ENCODE measurements around the gene TNNI3K. TPM values are rescaled to one million over a fixed set of nuclear protein-coding genes. Genes with fewer than 3 reads are reported as not detected.

TNNI3K gene
- total and polyA plus RNA-seq, 10 of the 15 experiments (the other 5 are each of a cell fraction or from before 2014, with no cell fraction given): 0.14 to 1.6 (median 0.44) TPM; not detected in 4

- FAIRE-seq: no peak
- no peaks in the 10 kb centered on the region for H3K4me1 ChIP-seq (ENCODE audit: control insufficient read depth, insufficient read depth, low read length)
- BruUV-seq (replicated peaks): no TSS peak
- SMC1A ChIA-PET (ENCODE audit: uncharacterized antibody, unreplicated experiment): no interaction called here
- no peak overlapping the region for H3K9ac ChIP-seq (ENCODE audit: control insufficient read depth, insufficient read depth, low read length)
- in situ Hi-C loops (cut with MboI): no loop called here
- DNase-seq (ENCODE audit: low read depth, low spot score): no peak
- H3K4me3 ChIP-seq: no peak overlapping the region
- RAD21 ChIA-PET (ENCODE audit: unreplicated experiment): interaction anchor here (1.4 kb wide), 1 partner anchor 119 kb away, joined by 3 read pairs; no protein-coding TSS in a partner anchor
- no peak overlapping the region for H3K4me2 ChIP-seq (ENCODE audit: control insufficient read depth, insufficient read depth)
- POLR2A ChIA-PET: no interaction called here
- CTCF ChIA-PET: no interaction called here
- no peak overlapping the region for H2AFZ ChIP-seq (ENCODE audit: control insufficient read depth, low read depth, low read length)
- no peaks in the 10 kb centered on the region for H4K20me1 ChIP-seq (ENCODE audit: control insufficient read depth, insufficient read depth)
- no peaks in the 10 kb centered on the region for H3K36me3 ChIP-seq (ENCODE audit: control insufficient read depth in 2 of 2, insufficient read depth in 2 of 2, low read length in 1 of 2)
- no peak for TF ChIP-seq JUNB (IDR thresholded peaks at IDR 0.05)
- TF ChIP-seq NFYB (IDR thresholded peaks at IDR 0.05; ENCODE audit: insufficient read depth, low read depth, low read length): no peak
- TF ChIP-seq KDM1A (IDR thresholded peaks at IDR 0.05; ENCODE audit: borderline replicate concordance): no peak
- no peak for TF ChIP-seq NFXL1 (IDR thresholded peaks at IDR 0.05; ENCODE audit: borderline replicate concordance)
- no peak for TF ChIP-seq POU2F2 (IDR thresholded peaks at IDR 0.05; ENCODE audit: borderline replicate concordance, low read depth, low read length)
- H3K27me3 ChIP-seq (replicated peaks in 1 of 2; ENCODE audit: control insufficient read depth in 2 of 2, insufficient read depth in 2 of 2, low read length in 1 of 2): peaks cover 0 to 2% of the 10 kb centered on the region in 2 experiments
- ATAC-seq: no peak
- no peaks in the 10 kb centered on the region for H3K9me3 ChIP-seq (replicated peaks; ENCODE audit: control insufficient read depth, insufficient read depth, low read length)
- H3K27ac ChIP-seq (ENCODE audit: control insufficient read depth, insufficient read depth): no peak overlapping the region
- WGBS (ENCODE audit: insufficient coverage, insufficient replicate concordance, low lambda C conversion rate, missing lambda C conversion rate): 37% methylated on average over 14 of the region's 14 CpGs
- intact Hi-C loops (cut with micrococcal nuclease; ENCODE audit: unreplicated experiment): no loop called here
- no peaks in the 10 kb centered on the region for H3K79me2 ChIP-seq (ENCODE audit: control insufficient read depth, insufficient read depth, low read length)
Measured at GRCh38 chr1:74570797-74571492, 335.8 kb downstream of the TNNI3K start.

- TF ChIP-seq SUZ12 (IDR thresholded peaks at IDR 0.05; ENCODE audit: unreplicated experiment) (no peak), E2F4 (IDR thresholded peaks at IDR 0.05; ENCODE audit: low read depth, low read length) (no peak), ETV6 (conservative IDR thresholded peaks at IDR 0.05 in 1 of 2, IDR thresholded peaks at IDR 0.05 in 1 of 2; ENCODE audit: borderline replicate concordance in 1 of 2, low read depth in 1 of 2) (no peak), ELK1 (IDR thresholded peaks at IDR 0.05; ENCODE audit: low read depth, low read length) (no peak), YY1 (IDR thresholded peaks at IDR 0.05; ENCODE audit: low read depth, low read length) (no peak), ASH2L (IDR thresholded peaks at IDR 0.05; ENCODE audit: borderline replicate concordance, low read depth) (no peak), ZNF217 (IDR thresholded peaks at IDR 0.05) (no peak), MYB (IDR thresholded peaks at IDR 0.05; ENCODE audit: borderline replicate concordance, low read depth, low read length) (no peak)
- ATAC-seq (no peak), DNase-seq (ENCODE audit: low read depth, low spot score) (no peak), FAIRE-seq (no peak)
- H3K79me2 ChIP-seq (ENCODE audit: control insufficient read depth, insufficient read depth, low read length): no peaks in the 10 kb centered on the region
- no peaks in the 10 kb centered on the region for H3K9me3 ChIP-seq (replicated peaks; ENCODE audit: control insufficient read depth, insufficient read depth, low read length)
- CTCF ChIA-PET: no interaction called here
- H3K27ac ChIP-seq (ENCODE audit: control insufficient read depth, insufficient read depth): no peak overlapping the region
- POLR2A ChIA-PET: no interaction called here
- no TSS peak for BruUV-seq (replicated peaks)
- H2AFZ ChIP-seq (ENCODE audit: control insufficient read depth, low read depth, low read length): no peak overlapping the region
- H3K4me1 ChIP-seq (ENCODE audit: control insufficient read depth, insufficient read depth, low read length): no peaks in the 10 kb centered on the region
- no peak overlapping the region for H3K4me3 ChIP-seq
- H3K36me3 ChIP-seq (ENCODE audit: control insufficient read depth in 2 of 2, insufficient read depth in 2 of 2, low read length in 1 of 2): no peaks in the 10 kb centered on the region
- intact Hi-C loops (cut with micrococcal nuclease; ENCODE audit: unreplicated experiment) (no loop called here), in situ Hi-C loops (cut with MboI) (no loop called here)
- H3K27me3 ChIP-seq (replicated peaks in 1 of 2; ENCODE audit: control insufficient read depth in 2 of 2, insufficient read depth in 2 of 2, low read length in 1 of 2): peaks cover 0 to 2% of the 10 kb centered on the region in 2 experiments
- H3K4me2 ChIP-seq (ENCODE audit: control insufficient read depth, insufficient read depth): no peak overlapping the region
- no peak overlapping the region for H3K9ac ChIP-seq (ENCODE audit: control insufficient read depth, insufficient read depth, low read length)
- RAD21 ChIA-PET (ENCODE audit: unreplicated experiment): interaction anchor here (1.4 kb wide), 1 partner anchor 118 kb away, joined by 3 read pairs; no protein-coding TSS in a partner anchor
- H4K20me1 ChIP-seq (ENCODE audit: control insufficient read depth, insufficient read depth): no peaks in the 10 kb centered on the region
- 17% methylated on average over 8 of the region's 8 CpGs for WGBS (ENCODE audit: insufficient coverage, insufficient replicate concordance, low lambda C conversion rate, missing lambda C conversion rate)
- SMC1A ChIA-PET (ENCODE audit: uncharacterized antibody, unreplicated experiment): no interaction called here
Measured at GRCh38 chr1:74571493-74571800, 336.3 kb downstream of the TNNI3K start.

Measured in GM12878 (cell line).